Putamen (tissue), 1 donor: ENCODE data around the gene ZNF423.
A peak's percentile ranks its signal among the peaks of the same experiment; 100 is the strongest.
"Not testable (repeated sequence)": the region's sequence is repeated elsewhere in the genome, so short reads cannot be mapped to it uniquely, and the experiment has no call there.

ENCODE experiments used
- DNase-seq: peaks from one replicate; pipeline ENCODE4 v3.0.0-alpha.2; 2016; ENCODE audit warnings: low spot score

The ZNF423 gene

GRCh38 chr16:49581630-49582298, 274.1 kb downstream of the ZNF423 start:
- DNase-seq: no peak

DNA sequence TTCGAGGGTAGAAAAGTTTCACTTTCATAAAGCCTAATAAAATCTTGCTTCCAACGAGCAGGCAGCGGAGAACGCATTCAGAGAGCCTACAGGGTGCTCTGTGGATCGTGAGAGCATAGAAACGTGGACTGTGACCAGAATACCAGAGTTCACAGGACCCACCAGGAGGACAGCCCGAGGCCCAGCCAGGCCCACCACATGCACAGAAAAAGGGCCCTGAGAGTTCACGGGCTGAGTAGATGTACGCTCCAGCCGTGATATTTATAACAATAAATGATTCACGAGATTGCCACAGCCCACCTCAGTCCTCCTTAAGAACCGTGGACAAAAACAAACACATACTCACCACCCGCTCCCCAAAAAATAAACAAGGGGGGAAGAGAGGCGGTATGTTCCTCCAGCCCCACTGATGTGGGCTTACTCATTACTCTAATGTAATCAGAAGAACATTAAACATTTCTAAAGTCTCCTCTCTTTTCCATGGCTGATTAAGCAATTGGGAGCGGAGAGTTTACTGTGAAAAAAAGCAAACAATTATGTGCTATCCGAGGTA, 275.1 kb downstream of the ZNF423 start:
- no peak for DNase-seq

DNA sequence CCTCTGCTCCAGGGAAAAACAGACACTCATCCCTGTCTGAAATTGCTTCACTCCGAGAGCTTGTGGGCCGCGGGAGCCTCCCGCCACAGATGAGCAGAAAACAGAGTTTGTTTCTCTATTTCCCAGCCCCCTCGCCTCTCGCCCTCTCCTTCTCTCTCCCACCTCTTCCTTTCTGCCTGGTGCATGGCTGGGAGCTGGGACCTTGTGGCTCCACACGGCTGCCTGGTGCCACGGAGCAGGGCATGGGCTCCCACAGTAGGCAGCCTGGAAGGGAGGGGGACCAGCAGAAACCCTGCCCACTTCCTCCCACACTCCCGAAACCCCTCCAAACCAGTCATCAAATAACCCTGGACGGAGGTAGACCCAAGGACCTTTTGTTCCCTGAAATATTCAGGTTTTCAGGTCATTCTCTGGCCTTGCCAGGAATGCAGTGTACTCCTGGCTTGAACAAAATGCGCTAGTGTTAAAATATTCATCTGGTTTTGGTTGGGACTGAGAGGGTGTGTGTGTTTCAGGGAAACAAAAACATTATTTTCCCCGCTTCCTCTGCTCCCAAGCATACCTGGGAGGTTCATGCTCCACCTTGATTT, 277.4 kb downstream of the ZNF423 start:
- DNase-seq: no peak

GRCh38 chr16:49578018-49578417, 277.9 kb downstream of the ZNF423 start:
- no peak for DNase-seq

- no peak for DNase-seq
These were observed 279.0 kb downstream of the ZNF423 start for GRCh38 chr16:49576941-49577340.

DNA sequence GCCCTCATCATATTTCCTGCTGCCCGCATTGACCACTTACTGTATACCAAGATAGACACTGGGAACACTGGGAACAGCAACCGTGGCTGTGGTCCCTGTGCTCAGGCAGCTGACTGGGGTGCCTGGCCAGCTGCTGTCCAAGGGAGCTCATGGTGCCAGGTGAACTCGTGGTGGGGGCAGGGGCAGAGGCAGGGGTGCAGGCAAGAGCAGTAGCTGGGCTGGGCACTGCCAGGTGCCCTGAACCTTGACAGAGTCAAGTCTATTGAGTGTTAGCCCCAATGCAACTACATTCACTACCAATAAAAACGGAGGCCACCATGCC, 279.8 kb downstream of the ZNF423 start:
- DNase-seq: no peak

DNA sequence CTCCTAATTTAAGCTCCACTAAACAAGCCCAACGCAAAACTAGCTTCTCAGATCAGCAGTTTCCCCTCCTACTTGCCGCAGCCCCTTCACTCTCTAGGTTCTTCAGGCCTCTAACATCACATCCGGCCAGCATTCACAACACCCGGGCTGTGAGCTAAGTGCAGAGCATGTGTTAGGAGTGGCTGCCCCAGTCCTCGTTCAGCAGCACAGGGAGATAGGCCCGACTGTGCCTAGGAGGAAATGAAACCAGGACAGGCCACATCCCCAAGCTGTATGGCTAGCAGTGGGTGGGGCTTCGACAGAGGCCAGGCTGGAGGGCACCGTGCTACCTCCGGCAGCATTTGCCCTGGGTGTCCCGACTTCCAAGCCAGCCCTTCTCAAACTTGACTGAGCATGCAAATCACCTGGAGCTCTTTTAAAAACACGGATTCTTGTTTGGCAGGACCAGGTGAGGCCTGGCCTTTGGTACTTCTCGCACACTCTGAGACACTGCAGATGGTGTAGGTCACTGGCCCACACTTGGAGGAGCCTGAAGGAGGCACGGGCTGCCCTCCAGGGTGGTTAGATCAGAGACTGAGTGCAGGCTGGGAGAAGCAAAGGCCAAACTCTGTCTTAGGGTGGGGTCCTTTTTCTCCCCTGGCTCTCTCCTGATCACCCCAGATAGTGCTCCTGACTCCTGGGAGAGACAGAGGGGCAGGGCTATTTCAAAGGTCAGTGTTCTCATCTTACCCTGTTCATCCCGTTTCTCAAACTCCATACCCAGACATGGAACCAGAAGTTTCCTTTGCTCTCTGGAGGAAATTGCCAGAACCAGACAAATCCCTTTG, 280.4 kb downstream of the ZNF423 start:
- DNase-seq: peak; percentile 16

- DNase-seq: no peak
These were observed 281.1 kb downstream of the ZNF423 start for GRCh38 chr16:49574826-49575225.

DNA sequence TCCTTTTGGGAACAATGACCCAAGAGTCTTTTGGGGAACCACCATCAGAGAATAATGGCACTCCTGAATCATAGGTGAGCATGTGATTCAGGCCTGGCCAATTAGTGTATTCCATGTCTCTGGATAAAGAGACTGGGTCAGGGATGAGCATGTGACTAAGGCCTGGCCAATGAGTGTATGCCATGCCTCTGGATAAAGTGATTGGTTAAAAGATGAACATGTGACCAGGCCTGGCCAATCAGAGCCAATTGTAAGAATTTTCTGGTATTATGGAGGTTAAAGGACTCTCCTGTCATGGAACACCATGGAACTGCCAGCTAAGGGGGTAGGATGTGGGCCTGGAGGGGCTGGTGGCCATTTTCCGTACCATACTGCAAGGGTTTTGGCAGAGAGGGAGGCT, 288.0 kb downstream of the ZNF423 start:
- DNase-seq: no peak

DNA sequence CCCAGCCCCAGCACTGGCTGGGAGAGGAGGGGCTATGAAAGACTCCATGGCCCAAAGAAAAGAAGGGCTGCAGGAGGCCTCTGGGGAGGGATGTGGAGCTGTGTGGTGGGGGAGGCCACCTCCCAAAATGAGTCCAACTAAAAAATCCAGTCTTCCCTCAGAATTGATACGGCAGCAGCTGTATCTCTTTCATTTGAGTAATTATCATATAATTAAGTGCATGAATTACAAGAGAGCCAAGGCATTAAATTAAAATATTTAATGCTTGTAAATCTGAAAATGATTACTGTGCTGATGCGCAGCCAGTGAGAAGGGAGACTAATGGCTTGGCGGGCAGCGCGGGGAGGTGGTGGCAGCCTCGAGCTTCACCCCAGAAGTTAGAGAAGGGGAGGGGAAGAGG, 289.5 kb downstream of the ZNF423 start:
- no peak for DNase-seq

DNA sequence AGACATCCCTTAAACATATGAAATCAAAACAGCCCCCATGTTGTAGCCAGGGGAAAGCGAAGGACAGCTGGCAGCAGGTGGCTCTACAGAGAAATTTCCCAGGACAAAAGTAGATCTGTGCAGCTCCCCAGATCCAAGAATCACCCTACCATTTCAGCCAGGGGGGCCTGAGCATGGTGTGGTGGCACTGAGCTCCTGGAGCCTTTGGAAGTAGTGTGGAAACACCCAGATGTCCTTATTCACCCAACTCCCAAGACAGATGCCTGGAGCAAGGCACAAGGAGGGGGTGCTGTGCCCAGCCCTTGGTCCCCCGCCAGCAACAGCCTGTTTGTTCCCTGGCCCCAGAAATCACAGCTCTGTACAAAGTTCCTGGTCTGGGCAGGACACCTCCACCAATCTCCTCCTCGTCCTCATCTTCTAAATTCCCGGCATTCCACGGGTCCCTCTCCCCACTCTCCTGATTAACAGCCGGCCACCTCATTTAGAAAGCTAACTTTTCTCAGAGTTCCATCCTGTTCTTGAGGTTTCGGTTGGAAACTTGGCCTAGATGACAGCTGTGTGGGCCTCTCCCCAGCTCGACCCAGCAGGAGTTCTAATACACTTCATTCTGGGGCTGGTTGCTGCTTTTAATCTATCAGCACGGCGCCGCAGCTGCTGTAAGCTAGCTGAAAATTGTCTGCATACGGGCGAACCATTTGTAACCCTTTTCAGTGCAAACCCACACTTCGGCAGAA, 291.2 kb downstream of the ZNF423 start:
- DNase-seq: no peak

DNA sequence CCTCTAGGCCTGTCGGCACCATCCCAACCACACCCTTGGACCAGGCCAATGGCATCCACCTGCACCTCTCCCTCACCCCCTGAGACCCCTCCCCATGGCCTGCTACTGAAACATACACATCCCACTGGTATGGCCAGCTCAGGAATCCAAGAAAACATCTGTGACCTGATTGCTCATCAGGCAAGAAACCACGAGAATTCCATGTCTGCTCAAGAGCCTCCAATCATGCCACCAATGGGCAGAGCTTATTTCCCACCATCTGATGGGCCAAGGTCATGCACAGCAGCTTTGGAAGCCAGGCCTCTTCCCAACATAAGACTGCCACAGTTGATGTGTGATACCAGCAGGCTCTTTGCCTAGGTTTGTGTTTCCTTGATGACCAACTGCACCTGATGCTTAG, 292.2 kb downstream of the ZNF423 start:
- no peak for DNase-seq

GRCh38 chr16:49562894-49563293, 293.0 kb downstream of the ZNF423 start:
- not testable (repeated sequence) for DNase-seq

DNA sequence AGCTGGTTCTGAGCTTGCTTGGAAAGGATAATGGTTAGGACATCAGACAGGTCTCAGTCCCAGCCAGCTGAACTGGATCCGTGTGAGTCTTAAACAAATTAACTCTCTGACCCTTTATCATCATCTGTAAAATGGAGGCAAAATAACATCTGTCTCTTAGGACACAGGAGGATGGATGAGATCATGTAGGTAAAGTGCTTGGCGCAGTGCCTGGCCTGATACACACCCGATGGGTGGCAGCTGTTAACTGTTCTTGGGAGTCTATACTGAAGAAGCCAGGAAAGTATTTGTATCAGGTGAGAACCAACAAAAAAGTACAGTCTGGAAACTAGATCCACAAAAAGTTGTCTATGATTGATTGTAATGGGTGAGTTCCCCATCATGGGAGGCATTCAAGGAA, 293.7 kb downstream of the ZNF423 start:
- no peak for DNase-seq

- DNase-seq: no peak
These were observed 295.7 kb downstream of the ZNF423 start for GRCh38 chr16:49560004-49560830.

- DNase-seq: no peak
These were observed 296.7 kb downstream of the ZNF423 start for GRCh38 chr16:49559242-49559641.

GRCh38 chr16:49558451-49558850, 297.5 kb downstream of the ZNF423 start:
- DNase-seq: peak; percentile 24

GRCh38 chr16:49556606-49557446, 299.1 kb downstream of the ZNF423 start:
- no peak for DNase-seq

DNA sequence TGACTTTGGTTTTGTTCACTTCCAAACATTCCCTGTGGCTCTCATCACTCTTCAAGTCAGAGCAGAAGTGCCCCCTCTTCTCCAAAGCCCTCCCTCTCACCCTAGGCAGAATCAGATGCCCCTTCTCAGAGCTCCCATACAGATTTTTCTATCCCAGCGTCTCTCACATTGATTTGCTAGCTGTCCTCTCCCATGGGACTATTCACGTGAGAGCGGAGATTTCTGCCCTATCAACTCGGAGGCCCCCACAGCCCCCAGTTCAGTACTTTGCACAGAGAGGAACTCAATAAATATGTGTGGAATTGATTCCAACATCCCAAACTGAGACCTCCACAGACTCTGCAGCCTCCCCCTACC, 299.7 kb downstream of the ZNF423 start:
- DNase-seq: no peak

DNA sequence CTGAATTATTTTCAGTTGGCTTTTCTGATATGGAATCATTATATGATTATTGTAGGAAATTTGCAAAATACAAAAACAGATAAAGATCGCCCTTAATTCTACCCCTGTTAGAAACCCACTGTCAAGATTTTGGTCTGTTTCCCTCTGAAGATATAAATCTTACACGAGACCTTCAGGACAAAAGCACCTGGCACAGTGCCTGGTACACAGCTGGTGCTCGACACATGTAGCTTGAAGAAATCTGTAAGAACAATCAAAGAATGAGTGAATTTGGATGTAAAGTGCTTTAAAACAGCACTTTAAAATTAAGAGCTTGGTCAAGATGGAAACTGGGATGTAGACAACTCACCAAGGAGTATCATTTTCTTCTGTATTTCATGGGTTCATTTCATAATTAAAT, 301.2 kb downstream of the ZNF423 start:
- no peak for DNase-seq
